ENCODE results near the gene PALLD. TPM values are rescaled to one million over a fixed set of nuclear protein-coding genes. Genes with fewer than 3 reads are reported as not detected.

The PALLD gene
- total RNA-seq, 1 donor from 2014 or later, result 104 TPM

DNA sequence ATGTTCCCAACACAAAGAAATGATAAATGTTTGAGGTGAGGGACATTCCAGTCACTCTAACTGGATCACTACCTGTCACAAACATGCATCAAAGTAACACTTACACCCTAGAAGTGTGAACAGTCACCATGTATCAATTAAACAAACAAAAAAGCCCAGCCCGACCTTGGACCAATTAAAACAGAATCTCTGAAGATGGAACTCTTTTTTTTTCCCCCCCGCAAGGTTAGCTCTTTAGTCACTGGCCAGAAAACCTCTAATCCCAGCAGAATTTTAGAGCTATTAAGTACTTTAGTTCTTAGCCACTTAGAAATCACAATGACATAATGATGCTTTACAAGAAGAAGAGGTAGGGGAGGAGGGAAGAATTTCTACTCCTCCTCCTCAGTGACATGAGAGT is 154.5 kb downstream of the PALLD start:
- ATAC-seq, result no peak
- no peak for DNase-seq (ENCODE audit: low spot score)
- intact Hi-C loops (cut with DNase I), result no loop called here

DNA sequence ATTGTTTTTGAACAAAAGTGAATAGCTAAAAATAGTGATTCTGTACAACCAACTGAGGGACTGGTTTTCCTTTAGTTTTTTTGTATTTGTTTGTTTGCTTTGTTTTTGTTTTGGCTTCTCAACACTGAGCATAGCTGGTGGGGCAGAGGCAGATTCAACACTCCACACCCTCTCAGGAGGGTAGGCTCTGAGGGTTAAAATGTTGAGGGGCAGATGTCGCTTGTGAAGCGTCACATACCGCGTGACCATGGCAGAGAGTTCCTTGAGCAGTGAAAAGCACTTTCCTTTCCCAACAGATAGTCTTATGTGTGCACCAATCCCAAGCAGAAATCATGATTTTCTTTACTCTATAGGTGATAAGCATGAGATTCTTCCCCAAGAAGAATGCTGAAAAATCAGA is 155.0 kb downstream of the PALLD start:
- no peak for ATAC-seq
- DNase-seq (ENCODE audit: low spot score), result no peak
- intact Hi-C loops (cut with DNase I), result no loop called here

DNA sequence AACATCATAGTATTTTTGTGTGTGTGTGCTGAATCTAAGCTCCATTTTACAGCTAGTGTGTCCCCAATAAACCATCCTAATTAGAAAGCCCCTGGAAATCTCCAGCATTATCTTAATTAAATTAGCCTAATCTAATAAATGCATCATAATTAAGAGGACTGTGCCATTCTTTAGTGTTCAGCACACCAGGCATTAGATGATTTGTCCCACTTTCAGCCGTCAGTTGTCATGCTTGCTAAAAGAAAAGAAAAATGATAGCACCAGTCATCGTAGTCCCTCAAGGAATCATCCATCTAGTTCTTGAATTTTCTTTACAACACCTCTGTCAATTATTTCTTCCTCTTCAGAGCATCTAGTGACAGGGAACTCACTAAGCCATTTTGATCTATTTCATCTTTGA is 155.9 kb downstream of the PALLD start:
- DNase-seq (ENCODE audit: low spot score) (no peak), ATAC-seq (no peak)
- intact Hi-C loops (cut with DNase I), result no loop called here

DNA sequence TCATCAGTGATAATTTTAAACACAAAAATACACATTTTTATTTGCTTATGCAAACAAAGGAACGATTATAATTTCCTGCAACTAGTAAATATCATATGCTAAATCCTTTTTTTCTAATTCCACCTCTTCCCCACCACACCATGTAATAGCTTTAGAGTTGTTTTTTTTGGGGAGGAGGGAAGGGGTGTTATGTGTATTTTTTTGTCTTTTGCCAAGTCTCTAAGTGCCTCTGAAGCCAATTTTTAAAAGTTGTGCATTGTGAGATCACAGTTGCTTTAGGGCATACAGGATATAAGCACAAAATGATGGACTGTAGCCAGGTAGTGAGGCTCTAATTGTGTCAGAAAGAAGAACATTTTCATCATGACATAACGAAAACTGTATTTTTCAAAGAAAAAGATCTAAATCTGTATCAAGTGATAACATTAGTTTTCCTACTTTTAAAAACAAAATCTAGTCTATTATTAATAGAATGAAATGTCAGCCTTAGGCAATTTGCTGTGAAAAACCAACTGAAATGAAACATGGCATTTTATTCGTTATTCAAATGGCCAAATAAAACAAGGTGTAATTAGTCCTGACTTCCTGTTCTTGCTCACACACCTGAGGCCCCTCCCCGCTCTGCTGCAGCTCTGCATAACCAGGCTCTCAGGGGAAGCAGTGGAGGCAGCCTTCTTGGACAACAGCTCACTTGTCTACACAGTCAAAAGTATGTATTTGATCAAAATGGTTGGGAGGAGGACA is 157.4 kb downstream of the PALLD start:
- no peak for DNase-seq (ENCODE audit: low spot score)
- intact Hi-C loops (cut with DNase I), result no loop called here
- no peak for ATAC-seq

DNA sequence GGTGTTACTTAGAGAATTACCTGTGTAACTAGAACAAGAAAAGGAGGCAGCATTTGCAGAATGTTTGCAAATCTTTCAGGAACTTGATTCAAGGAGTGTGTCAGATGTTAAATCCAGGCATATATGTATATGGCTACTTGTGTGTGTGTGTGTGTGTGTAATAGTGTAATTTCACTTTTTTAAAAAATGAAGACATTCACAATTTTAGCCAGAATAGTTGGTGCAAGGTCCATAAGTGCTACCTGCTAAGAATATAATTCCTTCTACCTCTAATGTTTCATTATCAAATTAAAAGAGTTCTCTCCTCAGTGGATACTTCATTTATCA is 158.0 kb downstream of the PALLD start:
- no peak for DNase-seq (ENCODE audit: low spot score)

DNA sequence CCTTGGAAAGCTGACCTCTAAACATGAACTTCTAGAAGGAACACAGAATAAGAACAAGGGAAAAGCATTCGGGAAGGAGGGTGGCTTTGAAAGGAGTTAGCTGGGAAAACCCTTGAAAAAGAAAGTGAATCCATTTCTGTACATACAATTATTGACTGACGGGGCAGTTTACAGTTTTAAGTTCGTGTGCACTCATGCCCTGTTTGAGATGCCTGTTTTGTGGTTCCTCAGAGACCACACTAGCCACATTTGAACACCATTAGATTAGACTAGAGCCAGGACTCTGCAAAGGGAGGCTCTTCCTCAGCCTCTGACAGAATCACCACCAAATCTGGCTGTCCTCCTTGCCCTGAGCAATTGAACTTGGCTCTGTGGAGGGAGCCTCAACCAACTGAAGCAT is 158.3 kb downstream of the PALLD start:
- ATAC-seq, result no peak
- intact Hi-C loops (cut with DNase I), result no loop called here
- no peak for DNase-seq (ENCODE audit: low spot score)

More for the DNA sequence above, 158.0 kb downstream of the PALLD start:
- intact Hi-C loops (cut with DNase I), result no loop called here
- ATAC-seq, result no peak

DNA sequence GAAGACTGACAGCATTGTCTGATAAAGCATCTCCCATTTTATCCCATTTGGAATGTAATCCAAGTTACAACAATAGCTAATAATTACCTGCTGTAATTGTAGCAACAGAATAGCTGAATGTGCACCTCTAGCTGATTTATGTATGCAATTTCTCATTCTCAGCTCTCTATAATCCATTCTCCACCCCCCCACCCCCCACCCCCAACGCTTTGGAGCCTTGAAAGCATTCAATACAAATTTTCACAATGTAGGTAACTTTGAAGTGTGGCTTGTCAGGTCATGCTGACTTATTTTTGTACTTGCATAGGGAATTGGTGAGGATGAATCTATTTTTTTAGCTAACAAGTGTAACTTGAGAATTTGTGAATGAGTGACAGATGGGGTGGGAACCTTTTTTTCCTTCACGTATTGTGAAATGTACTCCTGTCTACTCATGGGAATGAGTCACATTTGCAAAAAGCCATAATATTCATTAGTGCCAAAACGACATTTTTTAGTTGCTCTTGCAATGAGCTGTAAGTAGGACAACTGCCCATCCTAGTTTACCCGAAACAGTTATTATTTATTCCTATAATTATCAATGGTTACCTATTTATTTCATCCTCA is 159.3 kb downstream of the PALLD start:
- intact Hi-C loops (cut with DNase I), result no loop called here
- DNase-seq (ENCODE audit: low spot score) (no peak), ATAC-seq (no peak)

DNA sequence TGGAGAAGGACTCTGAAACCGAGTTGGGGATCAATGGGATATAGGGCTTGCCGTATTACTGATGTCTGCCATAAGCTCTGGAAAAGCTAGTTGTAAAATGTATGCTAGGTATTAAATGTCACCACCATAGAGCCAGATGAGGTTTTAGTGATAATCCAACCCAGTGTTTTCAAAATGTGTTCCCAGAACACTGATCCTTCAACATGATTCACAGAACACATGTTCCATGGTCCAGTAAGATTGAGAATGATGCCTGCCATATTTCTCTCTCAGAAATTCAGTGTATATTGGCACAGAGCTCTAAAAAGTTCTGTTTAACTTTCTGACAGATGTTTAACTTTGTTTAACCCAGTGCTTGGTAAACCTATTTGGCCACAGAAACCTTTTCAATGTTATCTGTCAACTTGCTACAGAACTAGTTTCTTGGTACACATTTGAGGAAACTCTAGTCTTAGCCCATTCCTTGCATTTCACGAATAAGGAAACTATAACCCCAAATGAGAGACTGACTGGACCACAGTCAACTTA is 160.2 kb downstream of the PALLD start:
- ATAC-seq (no peak), DNase-seq (ENCODE audit: low spot score) (no peak)
- intact Hi-C loops (cut with DNase I), result no loop called here

DNA sequence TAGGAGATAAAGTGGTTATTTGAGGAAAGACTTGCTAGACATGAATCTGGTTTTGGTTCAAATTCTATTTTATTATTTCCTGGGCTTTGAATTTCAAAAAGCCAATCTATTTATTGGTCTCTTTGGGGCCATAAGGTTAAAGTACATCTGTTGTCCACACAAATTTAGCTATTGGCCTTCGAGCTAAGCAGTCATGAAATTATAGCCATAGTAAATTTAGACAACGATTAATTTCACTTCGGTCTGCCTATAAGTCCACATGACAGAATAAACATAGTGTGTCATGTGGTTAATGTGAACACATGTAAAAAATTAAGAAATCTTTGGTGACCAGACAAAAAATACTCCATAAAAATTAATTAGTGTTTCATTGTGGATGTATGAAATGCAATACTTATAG is 161.9 kb downstream of the PALLD start:
- no peak for DNase-seq (ENCODE audit: low spot score)
- intact Hi-C loops (cut with DNase I), result no loop called here
- ATAC-seq, result no peak

DNA sequence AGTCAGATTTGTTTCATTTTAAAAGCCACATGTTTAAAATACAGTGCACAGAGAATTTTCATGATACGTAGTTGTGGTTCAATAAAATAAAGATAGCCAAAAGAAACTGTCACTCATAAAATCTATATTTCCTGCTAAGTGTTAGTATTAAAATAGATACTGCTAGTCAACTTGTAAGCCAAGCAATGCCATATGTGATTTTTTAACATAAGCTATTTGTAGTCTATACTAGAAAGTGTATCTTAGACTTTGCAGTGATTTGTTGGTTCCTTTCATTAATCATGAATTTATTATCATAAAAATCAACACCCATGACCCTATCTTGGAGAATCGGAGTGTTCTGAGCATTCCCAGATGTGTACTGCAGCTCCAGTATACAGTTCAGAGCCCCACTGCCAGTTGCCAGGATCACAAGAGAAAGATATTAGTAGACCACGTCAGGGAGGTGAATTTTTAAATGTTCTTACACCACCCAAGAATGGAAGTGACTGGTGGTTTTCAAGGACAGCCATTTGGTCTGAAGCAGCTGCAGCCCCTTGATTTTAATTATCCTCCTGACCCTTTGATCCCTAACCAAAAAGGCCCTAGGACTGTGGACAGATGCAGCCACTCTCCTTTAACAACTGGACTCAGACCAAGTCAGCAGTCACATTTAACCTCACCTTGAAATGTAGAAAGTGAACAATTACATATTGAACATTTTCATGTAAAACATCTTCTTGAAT is 163.1 kb downstream of the PALLD start:
- DNase-seq (ENCODE audit: low spot score) (no peak), ATAC-seq (no peak)
- intact Hi-C loops (cut with DNase I), result no loop called here

DNA sequence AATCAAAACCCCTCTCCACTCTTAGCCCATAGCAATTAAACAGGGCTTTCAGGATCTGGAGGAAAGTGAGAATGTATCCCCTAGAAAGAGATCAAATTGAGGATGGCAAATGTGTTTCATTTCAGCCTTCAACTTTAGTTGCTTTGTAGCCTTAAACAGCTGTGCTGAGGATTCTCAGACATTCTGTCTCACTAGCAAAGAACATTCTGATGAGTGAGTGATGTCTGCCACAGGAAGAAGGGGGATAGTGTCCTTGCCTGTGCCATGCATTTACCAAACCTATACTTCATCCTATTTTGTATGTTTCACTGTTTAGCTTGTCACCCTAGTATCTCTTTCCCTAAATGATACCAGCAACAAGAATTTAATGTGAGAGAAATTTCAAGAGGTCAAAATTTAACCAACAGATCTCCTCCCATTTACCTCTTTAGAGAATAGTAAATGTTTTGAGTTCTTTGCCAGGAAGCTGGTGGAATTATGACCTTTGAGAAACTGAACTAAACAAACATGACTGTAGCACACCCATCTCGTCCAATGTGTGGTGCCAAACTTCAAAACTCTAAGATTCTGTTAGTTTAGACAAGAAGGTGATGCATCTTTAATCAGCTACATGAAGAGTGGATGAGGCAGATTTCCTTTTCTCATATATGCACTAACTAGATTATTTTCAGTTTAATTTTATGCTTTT is 165.6 kb downstream of the PALLD start:
- ATAC-seq, result no peak
- no peak for DNase-seq (ENCODE audit: low spot score)
- intact Hi-C loops (cut with DNase I), result no loop called here

DNA sequence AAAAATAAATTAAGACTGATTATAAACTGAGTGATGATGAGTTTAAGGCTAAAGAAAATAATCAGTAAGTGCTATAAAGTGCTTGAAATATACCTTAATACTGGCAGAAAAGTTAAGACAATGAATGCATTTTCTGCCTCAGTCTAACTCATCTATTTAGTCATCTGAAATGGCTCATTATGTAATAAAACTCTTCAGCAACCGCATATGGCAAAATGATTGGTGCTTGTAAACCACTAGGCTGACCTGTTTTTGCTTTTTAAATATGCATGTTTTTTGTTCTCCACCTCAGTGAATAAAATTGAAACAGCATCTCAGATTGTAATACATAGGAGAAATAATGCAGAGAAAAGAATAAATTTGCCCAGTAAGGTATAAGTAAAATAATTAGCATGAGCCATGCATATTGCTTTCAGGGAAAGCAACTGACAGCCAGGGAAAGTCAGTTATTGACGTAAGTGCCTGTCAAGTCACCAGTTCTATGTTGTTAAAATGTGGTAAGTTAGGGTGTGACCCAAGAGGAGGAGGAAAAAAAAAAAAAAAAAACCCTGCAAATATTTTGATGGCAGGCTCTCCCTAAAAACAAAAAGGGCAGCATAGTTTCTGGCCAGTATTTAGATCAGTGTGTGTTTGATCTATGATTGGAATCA is 167.5 kb downstream of the PALLD start:
- intact Hi-C loops (cut with DNase I), result no loop called here

DNA sequence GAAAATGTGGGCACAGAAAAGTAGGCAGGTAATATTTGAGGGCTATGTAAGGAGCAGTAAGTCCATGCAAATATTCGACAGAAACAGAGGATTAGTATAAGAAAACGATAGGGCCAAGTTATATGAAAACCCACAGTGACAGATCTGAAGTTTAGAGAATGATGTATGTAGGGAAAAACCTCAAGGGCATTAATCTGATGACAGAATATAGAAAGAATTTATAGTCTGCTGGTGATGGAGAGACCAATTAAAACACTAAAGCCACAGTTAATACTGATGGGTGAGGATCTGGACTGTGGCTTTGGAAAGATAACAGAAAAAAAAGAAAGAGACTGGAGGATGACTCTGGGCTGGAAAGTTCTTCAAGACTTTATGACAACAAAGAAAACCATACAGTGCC is 169.7 kb downstream of the PALLD start:
- ATAC-seq, result no peak
- no peak for DNase-seq (ENCODE audit: low spot score)
- intact Hi-C loops (cut with DNase I), result no loop called here

More for the DNA sequence above, 167.5 kb downstream of the PALLD start:
- no peak for DNase-seq (ENCODE audit: low spot score)
- ATAC-seq, result peak; percentile 28

DNA sequence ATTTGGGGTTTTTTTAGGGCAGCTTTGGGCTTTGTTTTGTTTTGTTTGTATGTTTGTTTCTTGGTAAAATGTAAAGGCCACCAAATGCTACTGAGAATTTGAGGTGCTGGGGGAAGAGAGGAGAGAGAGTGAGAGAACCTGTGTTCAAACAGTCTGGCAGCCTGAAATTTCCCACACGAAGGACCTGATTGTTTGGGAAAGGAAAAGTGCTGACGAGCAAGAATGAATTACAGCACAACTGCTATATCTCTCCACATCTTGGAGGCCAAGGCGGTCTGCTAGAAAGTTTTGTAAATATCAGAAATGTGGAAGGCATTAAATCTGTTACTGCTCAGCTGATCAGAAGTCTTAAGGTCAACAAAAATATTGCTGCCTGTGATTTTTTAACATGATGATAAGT is 170.5 kb downstream of the PALLD start:
- intact Hi-C loops (cut with DNase I), result no loop called here
- ATAC-seq, result peak; percentile 61
- no peak for DNase-seq (ENCODE audit: low spot score)

DNA sequence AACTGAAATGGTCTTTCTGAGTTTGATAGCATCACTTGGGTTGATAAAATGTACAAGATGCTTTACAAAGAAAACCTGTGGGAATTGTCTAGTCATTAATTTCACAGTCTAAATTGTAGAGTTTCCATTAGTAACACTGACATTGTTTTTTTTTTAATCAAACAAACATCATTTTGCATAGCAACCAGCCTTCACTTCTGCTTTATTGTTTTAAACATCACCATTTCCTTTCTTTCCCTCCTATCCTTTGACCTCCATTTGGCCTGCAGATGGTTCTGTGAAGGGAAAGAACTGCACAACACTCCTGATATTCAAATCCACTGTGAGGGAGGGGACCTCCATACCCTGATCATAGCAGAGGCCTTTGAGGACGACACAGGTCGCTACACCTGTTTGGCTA is 171.1 kb downstream of the PALLD start:
- intact Hi-C loops (cut with DNase I), result no loop called here
- no peak for ATAC-seq
- no peak for DNase-seq (ENCODE audit: low spot score)

DNA sequence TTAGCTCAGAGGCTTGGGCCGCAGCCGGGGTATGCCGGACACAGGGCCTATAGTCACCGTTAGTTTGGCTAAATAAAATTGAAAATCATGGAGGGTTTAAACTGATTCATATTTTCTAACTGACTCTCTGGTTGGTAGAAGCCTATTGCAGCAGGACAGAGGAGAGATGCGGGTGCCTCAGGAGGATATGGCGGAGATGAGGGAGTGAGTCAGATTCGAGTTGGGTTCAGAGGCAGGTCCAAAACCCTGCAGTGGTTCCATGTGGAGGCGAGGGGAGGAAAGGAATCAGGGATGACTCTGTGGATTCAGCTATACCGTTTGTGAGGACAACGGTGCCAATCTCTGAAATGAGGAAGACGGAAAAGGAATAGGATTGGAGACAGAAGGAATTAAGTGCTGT is 176.6 kb downstream of the PALLD start:
- ATAC-seq (no peak), DNase-seq (ENCODE audit: low spot score) (no peak)
- intact Hi-C loops (cut with DNase I), result no loop called here

DNA sequence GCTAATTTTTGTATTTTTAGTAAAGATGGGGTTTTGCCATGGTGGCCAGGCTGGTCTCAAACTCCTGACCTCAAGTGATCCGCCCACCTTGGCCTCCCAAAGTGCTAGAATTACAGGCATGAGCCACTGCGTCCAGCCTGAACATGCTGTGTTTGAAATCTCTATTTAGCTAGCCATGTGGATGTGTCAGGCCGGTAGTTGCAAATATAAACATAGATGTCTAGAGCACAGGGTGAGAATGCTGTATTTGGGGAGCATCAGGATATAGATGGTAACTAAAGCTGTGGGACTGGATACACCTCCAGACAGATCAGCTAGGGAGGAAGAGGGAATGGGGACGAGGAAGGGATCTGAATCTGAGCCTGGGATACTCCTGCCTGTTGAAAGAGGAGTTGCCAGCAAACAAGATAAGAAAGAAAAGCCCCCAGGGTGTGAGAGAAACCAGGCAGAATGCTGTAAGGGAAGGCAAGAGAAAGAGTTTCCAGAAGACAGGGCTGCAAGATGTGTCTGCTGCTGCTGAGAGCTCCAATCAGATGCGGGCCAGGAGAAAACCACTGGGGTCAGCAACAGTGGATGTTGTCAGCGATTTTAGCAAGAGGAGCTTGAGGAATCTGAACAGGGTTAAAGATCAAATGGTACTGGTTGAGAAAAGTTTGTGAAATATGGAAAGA is 177.4 kb downstream of the PALLD start:
- peak; percentile 65 for ATAC-seq

DNA sequence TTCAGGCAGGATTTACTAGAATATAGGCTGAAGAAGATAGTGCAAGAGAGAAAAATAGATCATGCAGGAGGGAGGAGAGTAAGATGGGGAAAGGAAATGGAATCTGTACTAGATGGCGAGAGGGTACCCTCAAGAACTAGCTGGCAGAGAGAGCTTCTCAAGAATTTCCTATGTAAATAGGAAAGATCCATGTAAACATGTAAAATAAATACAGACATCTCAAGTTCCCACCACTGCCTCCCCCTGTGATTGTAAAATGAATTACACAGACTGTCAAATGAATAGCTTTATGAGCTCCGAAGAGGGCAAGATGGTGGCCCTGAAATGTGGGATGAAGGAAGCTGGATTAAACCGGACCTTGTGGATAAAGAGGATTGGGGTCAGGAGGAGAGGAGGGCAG is 178.0 kb downstream of the PALLD start:
- intact Hi-C loops (cut with DNase I), result no loop called here
- no peak for DNase-seq (ENCODE audit: low spot score)
- ATAC-seq, result no peak

More for the DNA sequence above, 177.4 kb downstream of the PALLD start:
- intact Hi-C loops (cut with DNase I), result no loop called here
- DNase-seq (ENCODE audit: low spot score), result no peak

DNA sequence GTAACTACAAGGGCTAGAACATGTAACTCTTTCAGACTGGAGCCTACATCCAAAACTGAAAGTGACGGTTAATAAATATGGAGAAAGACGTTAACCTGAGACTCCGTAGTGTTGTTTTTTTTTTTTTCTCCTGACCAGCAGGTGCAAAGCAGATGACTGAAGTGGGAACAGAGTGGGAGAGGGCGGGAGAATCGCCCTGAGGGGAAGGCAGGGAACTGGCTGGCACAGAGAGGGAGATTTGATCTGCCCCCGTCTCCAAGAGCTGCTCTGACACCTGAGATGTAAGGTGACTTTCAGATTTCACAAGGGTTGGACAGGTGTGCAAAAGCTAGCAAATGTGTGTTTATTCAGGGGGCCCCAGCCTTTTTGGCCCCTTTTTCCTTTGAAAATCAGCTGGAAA is 180.2 kb downstream of the PALLD start:
- intact Hi-C loops (cut with DNase I), result no loop called here
- ATAC-seq, result no peak

More for the DNA sequence above, 180.2 kb downstream of the PALLD start:
- DNase-seq (ENCODE audit: low spot score), result no peak
